ES-I3 (cell line): ENCODE measurements around the gene CLDN3.
"Not testable (repeated sequence)": the region's sequence is repeated elsewhere in the genome, so short reads cannot be mapped to it uniquely, and the experiment has no call there.

Source experiments
- H3K36me3 ChIP-seq: 2 replicates; pipeline ENCODE4 v1.6.1; 2013; ENCODE audit warnings: mild to moderate bottlenecking, low read length, control low read depth, moderate library complexity; ENCODE audit not compliant: insufficient read depth
- H3K4me1 ChIP-seq: 2 replicates; pipeline ENCODE4 v1.6.1; 2013; ENCODE audit warnings: mild to moderate bottlenecking, control low read depth, low read length; ENCODE audit not compliant: insufficient read depth
- H3K9ac ChIP-seq: 2 replicates; pipeline ENCODE4 v1.6.1; 2013; ENCODE audit warnings: low read depth, mild to moderate bottlenecking, low read length, moderate library complexity
- H3K9me3 ChIP-seq: 2 replicates; pipeline ENCODE4 v1.6.1; 2013; ENCODE audit warnings: mild to moderate bottlenecking, low read length, moderate library complexity; ENCODE audit not compliant: control insufficient read depth, insufficient read depth

CLDN3 gene, protein sequence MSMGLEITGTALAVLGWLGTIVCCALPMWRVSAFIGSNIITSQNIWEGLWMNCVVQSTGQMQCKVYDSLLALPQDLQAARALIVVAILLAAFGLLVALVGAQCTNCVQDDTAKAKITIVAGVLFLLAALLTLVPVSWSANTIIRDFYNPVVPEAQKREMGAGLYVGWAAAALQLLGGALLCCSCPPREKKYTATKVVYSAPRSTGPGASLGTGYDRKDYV

GRCh38 chr7:73770002-73770859, at the start of gene CLDN3:
CLDN3 (minus strand) TSS chr7:73770270; CDS start chr7:73770049, 221 bp downstream.
- Histone ChIP-seq H3K9me3 (no peaks in the 10 kb centered on the region), H3K36me3 (no peaks in the 10 kb centered on the region), H3K9ac (peak within 1 kb of the TSS; percentile 69), H3K4me1 (no peaks in the 10 kb centered on the region)

DNA sequence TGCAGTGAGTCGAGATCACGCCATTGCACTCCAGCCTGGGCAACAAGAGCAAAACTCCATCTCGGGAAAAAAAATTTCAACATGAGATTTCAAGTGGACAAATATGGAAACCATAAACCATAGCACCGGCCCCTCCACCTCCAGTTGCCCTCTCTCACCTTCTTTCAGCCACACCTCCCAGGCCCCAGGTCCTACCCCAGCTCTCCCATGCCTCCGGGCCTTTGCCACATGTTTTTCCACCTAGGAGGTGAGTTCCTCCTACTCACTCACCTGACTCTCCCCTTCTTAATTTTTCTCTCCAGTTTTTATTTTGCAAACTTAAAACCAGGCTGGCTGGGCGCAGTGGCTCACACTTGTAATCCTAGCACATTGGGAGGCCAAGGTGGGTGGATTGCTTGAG, 47.1 kb upstream of the CLDN3 start:
- Histone ChIP-seq H3K36me3 (no peaks in the 10 kb centered on the region), H3K9ac (no peak overlapping the region), H3K4me1 (no peaks in the 10 kb centered on the region)

GRCh38 chr7:73815436-73815835, 45.4 kb upstream of the CLDN3 start:
- Histone ChIP-seq H3K36me3 (no peaks in the 10 kb centered on the region), H3K9me3 (no peaks in the 10 kb centered on the region), H3K4me1 (no peaks in the 10 kb centered on the region)

More for the DNA sequence above, 47.1 kb upstream of the CLDN3 start:
- no peaks in the 10 kb centered on the region for H3K9me3 ChIP-seq

DNA sequence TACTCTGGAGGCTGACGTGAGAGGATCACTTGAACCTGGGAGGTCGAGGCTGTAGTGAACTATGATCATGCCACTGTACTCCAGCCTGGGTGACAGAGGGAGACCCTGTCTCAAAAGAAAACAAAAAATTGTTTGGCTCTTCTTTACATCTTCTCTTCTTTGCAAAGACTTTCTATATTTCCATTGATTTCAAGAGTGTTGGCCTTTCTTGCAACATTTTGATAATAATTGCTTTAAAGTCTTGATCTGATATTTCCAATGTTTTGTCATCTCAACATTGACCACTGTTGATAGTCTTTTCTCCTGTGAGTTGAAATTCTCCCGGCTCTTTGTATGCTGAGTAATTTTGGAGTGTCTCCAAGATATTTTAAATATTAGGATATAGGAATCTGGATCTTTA, 42.9 kb upstream of the CLDN3 start:
- no peaks in the 10 kb centered on the region for H3K36me3 ChIP-seq
- no peaks in the 10 kb centered on the region for H3K9me3 ChIP-seq
- H3K9ac ChIP-seq: no peak overlapping the region
- peaks cover 4% of the 10 kb centered on the region; the same call in 1 of the 2 replicates for H3K4me1 ChIP-seq

More at GRCh38 chr7:73815436-73815835, 45.4 kb upstream of the CLDN3 start:
- no peak overlapping the region for H3K9ac ChIP-seq

GRCh38 chr7:73811760-73812168, 41.7 kb upstream of the CLDN3 start:
- no peaks in the 10 kb centered on the region for H3K9me3 ChIP-seq
- no peak overlapping the region for H3K9ac ChIP-seq
- H3K36me3 ChIP-seq: no peaks in the 10 kb centered on the region
- peaks cover 4% of the 10 kb centered on the region; the same call in 1 of the 2 replicates for H3K4me1 ChIP-seq

DNA sequence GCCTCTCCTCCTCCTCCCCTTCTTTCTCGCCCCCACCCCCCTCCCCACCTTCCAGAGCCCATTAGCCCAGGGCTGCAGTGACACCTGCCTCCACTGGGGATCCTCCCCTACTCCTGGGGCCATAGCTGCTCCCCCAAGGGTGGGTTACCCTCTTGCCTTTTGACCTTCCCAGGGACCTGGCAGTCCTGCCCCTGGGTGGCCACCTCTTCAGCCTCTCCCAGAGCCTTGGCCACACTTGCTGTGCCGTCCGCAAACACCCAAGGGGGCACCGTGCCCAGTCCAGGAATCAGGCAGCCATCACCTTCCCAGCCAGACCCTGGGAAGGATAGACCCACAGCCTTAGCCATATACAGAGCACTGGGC, 40.9 kb upstream of the CLDN3 start:
- Histone ChIP-seq H3K36me3 (no peaks in the 10 kb centered on the region), H3K9ac (no peak overlapping the region)

DNA sequence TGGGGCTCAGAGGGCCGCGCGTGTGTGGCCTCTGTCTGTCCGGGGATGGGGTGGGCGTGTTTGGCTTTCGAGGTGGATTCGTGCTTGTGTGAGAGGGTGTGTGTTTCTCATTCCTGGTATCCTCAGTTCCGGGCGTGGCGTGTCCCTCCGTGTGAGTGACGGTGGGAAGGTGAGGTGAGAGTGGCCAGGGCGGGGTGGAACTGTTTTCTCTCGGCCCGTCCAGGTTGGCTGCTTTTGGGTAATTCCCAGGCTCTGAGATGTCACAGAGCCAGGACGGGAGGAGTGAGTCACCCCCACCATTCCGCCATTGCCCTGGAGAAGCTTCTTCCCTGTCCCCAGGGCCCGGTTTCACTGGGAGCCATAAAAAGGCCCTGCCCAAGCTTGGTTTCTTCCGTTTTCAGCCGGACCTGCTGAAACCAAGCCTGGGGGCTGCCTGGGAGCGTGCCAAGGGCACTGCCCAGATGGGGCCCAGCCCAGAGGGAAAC, 39.4 kb upstream of the CLDN3 start:
- Histone ChIP-seq H3K36me3 (no peaks in the 10 kb centered on the region), H3K9me3 (no peaks in the 10 kb centered on the region), H3K9ac (no peak overlapping the region), H3K4me1 (peaks cover 4% of the 10 kb centered on the region; the same call in 1 of the 2 replicates)

More for the DNA sequence above, 40.9 kb upstream of the CLDN3 start:
- Histone ChIP-seq H3K9me3 (no peaks in the 10 kb centered on the region), H3K4me1 (peaks cover 4% of the 10 kb centered on the region; the same call in 1 of the 2 replicates)

- Histone ChIP-seq H3K9me3 (no peaks in the 10 kb centered on the region), H3K36me3 (no peaks in the 10 kb centered on the region)
These were observed 32.4 kb upstream of the CLDN3 start for GRCh38 chr7:73802459-73802858.

DNA sequence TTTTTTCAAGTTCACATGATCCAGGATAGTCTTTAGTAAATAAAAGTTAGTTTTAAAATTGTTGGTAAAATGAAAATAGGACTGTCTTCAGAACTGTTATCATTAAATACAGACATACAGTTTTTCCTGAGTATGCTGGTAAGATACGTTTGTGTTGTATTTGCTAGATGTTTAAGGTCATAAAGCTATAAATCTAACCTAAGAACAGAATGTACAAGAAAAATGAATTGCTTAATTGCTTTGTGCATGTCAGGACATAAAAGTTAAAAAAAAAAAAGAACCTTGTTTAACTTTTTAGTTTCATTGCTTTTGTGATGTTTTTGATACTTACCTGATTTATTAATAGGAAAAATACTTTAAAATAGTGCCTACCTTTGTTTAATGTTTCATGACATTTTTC, 31.5 kb upstream of the CLDN3 start:
- Histone ChIP-seq H3K9me3 (no peaks in the 10 kb centered on the region), H3K36me3 (no peaks in the 10 kb centered on the region), H3K9ac (no peak overlapping the region), H3K4me1 (peaks cover 3% of the 10 kb centered on the region; the same call in 1 of the 2 replicates)

More at GRCh38 chr7:73802459-73802858, 32.4 kb upstream of the CLDN3 start:
- Histone ChIP-seq H3K4me1 (peaks cover 3% of the 10 kb centered on the region; the same call in 1 of the 2 replicates), H3K9ac (no peak overlapping the region)

- Histone ChIP-seq H3K4me1 (peaks cover 3% of the 10 kb centered on the region; the same call in 1 of the 2 replicates), H3K36me3 (no peaks in the 10 kb centered on the region), H3K9me3 (no peaks in the 10 kb centered on the region)
These were observed 29.4 kb upstream of the CLDN3 start for GRCh38 chr7:73799282-73800141.

DNA sequence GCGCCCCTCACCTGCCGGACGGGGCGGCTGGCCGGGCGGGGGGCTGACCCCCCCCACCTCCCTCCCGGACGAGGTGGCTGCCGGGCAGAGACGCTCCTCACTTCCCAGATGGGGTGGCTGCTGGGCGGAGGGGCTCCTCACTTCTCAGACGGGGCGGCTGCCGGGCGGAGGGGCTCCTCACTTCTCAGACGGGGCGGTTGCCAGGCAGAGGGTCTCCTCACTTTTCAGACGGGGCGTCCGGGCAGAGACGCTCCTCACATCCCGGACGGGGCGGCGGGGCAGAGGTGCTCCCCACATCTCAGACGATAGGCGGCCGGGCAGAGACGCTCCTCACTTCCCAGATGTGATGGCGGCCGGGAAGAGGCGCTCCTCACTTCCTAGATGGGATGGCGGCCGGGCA, 27.1 kb upstream of the CLDN3 start:
- not testable (repeated sequence) for H3K9ac ChIP-seq, H3K9me3 ChIP-seq, H3K36me3 ChIP-seq, H3K4me1 ChIP-seq

More at GRCh38 chr7:73799282-73800141, 29.4 kb upstream of the CLDN3 start:
- H3K9ac ChIP-seq: no peak overlapping the region

GRCh38 chr7:73796656-73797055, 26.6 kb upstream of the CLDN3 start:
- H3K9me3 ChIP-seq, H3K36me3 ChIP-seq, H3K9ac ChIP-seq, H3K4me1 ChIP-seq: not testable (repeated sequence)

DNA sequence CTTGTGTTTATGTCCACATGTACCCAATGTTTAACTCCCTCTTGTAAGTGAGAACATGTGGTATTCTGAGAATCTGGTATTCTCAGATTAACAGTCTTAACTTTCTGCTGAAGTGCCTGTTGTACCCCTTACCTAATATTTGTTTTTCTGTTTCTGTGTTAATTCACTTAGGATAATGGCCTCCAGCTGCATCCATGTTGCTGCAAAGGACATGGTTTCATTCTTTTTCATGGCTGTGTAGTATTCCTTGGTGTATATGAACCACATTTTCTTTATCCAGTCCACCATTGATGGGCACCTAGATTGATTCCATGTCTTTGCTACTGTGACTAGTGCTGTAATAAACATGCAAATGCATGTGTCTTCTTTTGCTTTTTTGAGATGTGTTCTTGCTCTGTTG, 25.1 kb upstream of the CLDN3 start:
- H3K9me3 ChIP-seq, H3K4me1 ChIP-seq, H3K36me3 ChIP-seq, H3K9ac ChIP-seq: not testable (repeated sequence)

- H3K4me1 ChIP-seq, H3K36me3 ChIP-seq, H3K9me3 ChIP-seq, H3K9ac ChIP-seq: not testable (repeated sequence)
These were observed 21.2 kb upstream of the CLDN3 start for GRCh38 chr7:73791170-73791690.
